ENCODE data around the gene LTBP3.

- TF ChIP-seq CTCF (IDR thresholded peaks at IDR 0.05; ENCODE audit: insufficient read depth, low read length, poor library complexity, severe bottlenecking) (no peak), EZH2phosphoT487 (conservative IDR thresholded peaks at IDR 0.05; ENCODE audit: low read length) (no peak)
Measured at GRCh38 chr11:65562788-65563187, 4.6 kb upstream of the LTBP3 start.
